Esophagus squamous epithelium (tissue), 5 donors: ENCODE data around the gene FOXO6. TPM values are rescaled to one million over a fixed set of nuclear protein-coding genes. Genes with fewer than 3 reads are reported as not detected.

Experiments used
- DNase-seq: peaks from one replicate; lab custom pipeline; 2025; lab: John Stamatoyannopoulos, UW
- H3K27ac ChIP-seq, 4 donors: fragments of 200-600 bp; sonication (generic); one replicate each; pipeline ENCODE4 v1.5.1; 2016 to 2019; ENCODE audit warnings: mild to moderate bottlenecking in 1 of 4
- H3K27me3 ChIP-seq, 4 donors: fragments of 200-600 bp; sonication (generic); 1 replicate in 3 of 4; 2 replicates in 1 of 4; pipeline versions ENCODE4 v1.5.1 to v1.6.0; 2017 to 2021; ENCODE audit warnings: antibody characterized with exemption in 1 of 4
- H3K36me3 ChIP-seq, 3 donors: fragments of 200-600 bp; sonication (generic); one replicate each; pipeline ENCODE4 v1.5.1; 2016 to 2019
- H3K4me1 ChIP-seq, 3 donors: fragments of 200-600 bp; sonication (generic); one replicate each; pipeline ENCODE4 v1.5.1; 2017 to 2019
- H3K4me3 ChIP-seq, 4 donors: fragments of 200-600 bp; sonication (generic); 1 replicate in 3 of 4; 2 replicates in 1 of 4; pipeline ENCODE4 v1.5.1; 2016 to 2019; ENCODE audit warnings: mild to moderate bottlenecking in 2 of 4, moderate library complexity in 1 of 4
- H3K9me3 ChIP-seq, 3 donors: fragments of 200-600 bp; sonication (generic); one replicate each; pipeline ENCODE4 v1.5.1; 2016 to 2019
- POLR2A ChIP-seq, 4 donors: fragments of 450-650 bp; IDR thresholded peaks; one replicate each; pipeline ENCODE4 v1.6.1; 2017; ENCODE audit warnings: antibody characterized with exemption in 4 of 4, mild to moderate bottlenecking in 4 of 4, moderate library complexity in 3 of 4
- WGBS, 2 donors: methylation state at CpG; one replicate each; pipeline ENCODE4 v1.1.5; 2018; 5-methylcytosine and 5-hydroxymethylcytosine counted together
- intact Hi-C: fragments of 100-400 bp; cut with DNase I; formaldehyde crosslinking; loops from one replicate; pipeline ENCODE4 v1.15.0; 2022
- total RNA-seq, 4 donors: library from RNA; depleted of rRNA; stranded (reverse); fragments of >200 nt; gene quantifications; one replicate each; pipeline ENCODE4 v1.1.0, GENCODE V29; 2016
- TF ChIP-seq, protein P1 (sequence below), 6 experiments: fragments of 450-650 bp in 4 of 6; fragments of 200-600 bp in 2 of 6; sonication (generic) in 2 of 6; IDR thresholded peaks; one replicate each; pipeline ENCODE4 v1.5.1; 2016 to 2019; ENCODE audit warnings: antibody characterized with exemption in 6 of 6, mild to moderate bottlenecking in 4 of 6, moderate library complexity in 4 of 6
- donor health status: DM: yes; HTN: yes; CAD: no.

FOXO6 gene
- total RNA-seq, 4 donors from 2014 or later: 0.18 to 0.53 (median 0.38) TPM; not detected in 1

DNA sequence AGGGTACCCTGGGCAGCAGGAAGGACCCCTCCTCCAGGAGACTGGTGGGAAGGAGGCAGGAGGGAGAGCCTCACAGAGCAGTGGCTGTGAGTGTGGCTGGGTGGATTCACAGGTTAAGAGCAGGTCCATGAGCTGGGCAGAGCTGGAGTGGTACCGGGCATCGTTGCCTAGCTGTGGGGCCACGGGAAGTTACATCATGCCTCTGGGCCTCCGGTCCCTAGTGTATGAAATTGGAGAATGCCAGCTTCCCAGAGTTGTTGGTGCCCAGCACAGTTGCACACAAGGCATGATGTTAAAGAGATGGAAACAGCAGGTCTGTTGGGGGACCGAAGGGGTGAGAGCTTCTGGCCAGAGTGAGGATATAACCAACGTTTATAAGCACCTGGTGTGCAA is 18.5 kb downstream of the FOXO6 start:
- intact Hi-C loops: no loop called here
- Histone ChIP-seq H3K27me3 (peaks cover 0 to 49% (median 0%) of the 10 kb centered on the region in 4 donors), H3K9me3 (no peaks in the 10 kb centered on the region), H3K4me1 (peaks cover 6 to 35% (median 7%) of the 10 kb centered on the region in 3 donors), H3K4me3 (no peak overlapping the region), H3K27ac (no peak overlapping the region), H3K36me3 (peaks cover 0 to 5% (median 0%) of the 10 kb centered on the region in 3 donors)
- WGBS, 2 donors: 76 to 79% methylated on average over 5 to 6 of the region's 6 CpGs
- no peak for DNase-seq
- no peak for TF ChIP-seq POLR2A (IDR thresholded peaks at IDR 0.05)
- TF ChIP-seq, protein P1, sequence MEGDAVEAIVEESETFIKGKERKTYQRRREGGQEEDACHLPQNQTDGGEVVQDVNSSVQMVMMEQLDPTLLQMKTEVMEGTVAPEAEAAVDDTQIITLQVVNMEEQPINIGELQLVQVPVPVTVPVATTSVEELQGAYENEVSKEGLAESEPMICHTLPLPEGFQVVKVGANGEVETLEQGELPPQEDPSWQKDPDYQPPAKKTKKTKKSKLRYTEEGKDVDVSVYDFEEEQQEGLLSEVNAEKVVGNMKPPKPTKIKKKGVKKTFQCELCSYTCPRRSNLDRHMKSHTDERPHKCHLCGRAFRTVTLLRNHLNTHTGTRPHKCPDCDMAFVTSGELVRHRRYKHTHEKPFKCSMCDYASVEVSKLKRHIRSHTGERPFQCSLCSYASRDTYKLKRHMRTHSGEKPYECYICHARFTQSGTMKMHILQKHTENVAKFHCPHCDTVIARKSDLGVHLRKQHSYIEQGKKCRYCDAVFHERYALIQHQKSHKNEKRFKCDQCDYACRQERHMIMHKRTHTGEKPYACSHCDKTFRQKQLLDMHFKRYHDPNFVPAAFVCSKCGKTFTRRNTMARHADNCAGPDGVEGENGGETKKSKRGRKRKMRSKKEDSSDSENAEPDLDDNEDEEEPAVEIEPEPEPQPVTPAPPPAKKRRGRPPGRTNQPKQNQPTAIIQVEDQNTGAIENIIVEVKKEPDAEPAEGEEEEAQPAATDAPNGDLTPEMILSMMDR (IDR thresholded peaks at IDR 0.05): no peak

DNA sequence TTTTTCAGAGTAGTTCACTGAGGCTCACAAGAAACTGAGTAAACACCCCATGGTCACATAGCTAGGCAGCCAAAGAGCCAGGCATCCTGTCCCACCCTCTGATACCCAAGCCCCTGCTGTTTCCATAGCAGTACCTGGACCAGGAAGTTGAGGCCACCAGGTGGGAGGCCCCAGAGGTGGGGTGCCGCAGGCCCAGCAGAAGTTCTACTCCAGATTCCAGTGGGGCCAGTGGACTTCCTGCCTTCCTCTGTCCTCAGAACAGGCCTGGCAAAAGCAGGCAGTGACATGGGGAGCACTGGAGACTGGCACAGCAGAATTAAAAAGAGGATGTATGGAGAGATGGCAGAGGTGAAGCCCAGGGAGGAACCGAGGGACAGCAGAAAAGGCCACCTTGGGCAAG is 19.0 kb downstream of the FOXO6 start:
- Histone ChIP-seq H3K4me3 (no peak overlapping the region), H3K27ac (peak overlapping the region in 3 of 4 donors; percentile 67 to 97 (median 92)), H3K36me3 (peaks cover 0 to 5% (median 0%) of the 10 kb centered on the region in 3 donors), H3K27me3 (peaks cover 0 to 54% (median 0%) of the 10 kb centered on the region in 4 donors), H3K4me1 (peaks cover 6 to 38% (median 7%) of the 10 kb centered on the region in 3 donors), H3K9me3 (no peaks in the 10 kb centered on the region)
- no peak for DNase-seq
- 77 to 82% methylated on average over 1 to 2 of the region's 2 CpGs for WGBS, 2 donors
- TF ChIP-seq POLR2A (IDR thresholded peaks at IDR 0.05): no peak
- TF ChIP-seq, protein P1 (IDR thresholded peaks at IDR 0.05): no peak
- intact Hi-C loops: no loop called here

DNA sequence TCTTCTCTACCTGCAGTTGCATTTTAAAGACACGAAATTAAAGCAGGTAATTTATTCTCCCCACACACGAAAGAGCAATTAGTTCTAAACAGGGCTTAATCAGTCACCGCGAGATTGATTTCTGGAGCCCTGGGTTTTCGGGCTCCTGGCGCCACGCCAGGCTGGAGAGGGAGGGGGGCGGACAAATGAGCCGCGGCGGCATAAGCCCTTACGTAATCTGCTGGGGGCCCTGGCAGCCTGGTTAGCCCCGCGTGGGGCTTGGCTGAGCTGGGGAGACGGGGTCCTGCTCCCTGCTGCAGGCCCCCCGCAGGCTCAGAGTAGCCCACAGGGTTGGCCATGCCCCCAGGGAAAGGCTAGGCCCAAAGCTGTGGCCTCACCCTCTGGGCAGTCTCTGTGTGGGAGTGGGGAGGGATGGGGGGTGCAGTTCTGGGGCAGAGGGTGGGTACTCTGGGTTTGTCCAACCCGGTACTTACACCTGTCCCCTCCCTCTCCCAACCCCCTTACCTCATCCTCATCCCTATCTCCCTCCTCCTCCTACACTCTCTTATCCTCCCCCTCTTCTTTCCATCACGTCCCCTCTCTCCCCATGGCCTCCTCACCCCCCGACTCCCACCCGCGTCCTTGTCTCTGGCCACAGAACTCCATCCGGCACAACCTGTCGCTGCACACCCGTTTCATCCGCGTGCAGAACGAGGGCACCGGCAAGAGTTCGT is 19.9 kb downstream of the FOXO6 start:
- Histone ChIP-seq H3K27me3 (peaks cover 0 to 62% (median 0%) of the 10 kb centered on the region in 4 donors), H3K27ac (peak overlapping the region; percentile 67 to 97 (median 88)), H3K4me1 (peaks cover 6 to 47% (median 10%) of the 10 kb centered on the region in 3 donors), H3K4me3 (peak overlapping the region; percentile 41 to 76 (median 55)), H3K9me3 (no peaks in the 10 kb centered on the region), H3K36me3 (peaks cover 0 to 5% (median 0%) of the 10 kb centered on the region in 3 donors)
- no peak for DNase-seq
- 3 to 8% methylated on average over 15 to 21 of the region's 29 CpGs for WGBS, 2 donors
- intact Hi-C loops: no loop called here
- no peak for TF ChIP-seq POLR2A (IDR thresholded peaks at IDR 0.05)
- TF ChIP-seq, protein P1 (IDR thresholded peaks at IDR 0.05): no peak

DNA sequence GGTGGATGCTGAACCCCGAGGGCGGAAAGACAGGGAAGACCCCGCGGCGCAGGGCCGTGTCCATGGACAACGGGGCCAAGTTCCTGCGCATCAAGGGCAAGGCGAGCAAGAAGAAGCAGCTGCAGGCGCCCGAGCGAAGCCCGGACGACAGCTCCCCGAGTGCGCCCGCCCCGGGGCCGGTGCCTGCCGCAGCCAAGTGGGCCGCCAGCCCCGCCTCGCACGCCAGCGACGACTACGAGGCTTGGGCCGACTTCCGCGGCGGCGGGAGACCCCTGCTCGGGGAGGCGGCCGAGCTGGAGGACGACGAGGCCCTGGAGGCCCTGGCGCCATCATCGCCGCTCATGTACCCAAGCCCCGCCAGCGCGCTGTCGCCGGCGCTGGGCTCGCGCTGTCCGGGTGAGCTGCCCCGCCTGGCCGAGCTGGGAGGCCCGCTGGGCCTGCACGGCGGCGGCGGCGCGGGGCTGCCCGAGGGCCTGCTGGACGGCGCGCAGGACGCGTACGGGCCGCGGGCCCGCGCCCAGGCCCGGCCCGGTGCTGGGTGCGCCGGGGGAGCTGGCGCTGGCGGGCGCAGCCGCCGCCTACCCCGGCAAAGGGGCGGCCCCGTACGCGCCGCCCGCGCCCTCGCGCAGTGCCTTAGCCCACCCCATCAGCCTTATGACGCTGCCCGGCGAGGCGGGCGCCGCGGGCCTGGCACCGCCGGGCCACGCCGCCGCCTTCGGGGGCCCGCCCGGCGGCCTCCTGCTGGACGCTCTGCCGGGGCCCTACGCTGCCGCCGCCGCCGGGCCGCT is 20.7 kb downstream of the FOXO6 start:
- no peaks in the 10 kb centered on the region for H3K9me3 ChIP-seq
- peaks cover 0 to 5% (median 0%) of the 10 kb centered on the region in 3 donors for H3K36me3 ChIP-seq
- intact Hi-C loops: no loop called here
- H3K27ac ChIP-seq: peak overlapping the region; percentile 71 to 97 (median 88)
- peaks cover 0 to 66% (median 0%) of the 10 kb centered on the region in 4 donors for H3K27me3 ChIP-seq
- peak overlapping the region; percentile 41 to 76 (median 55) for H3K4me3 ChIP-seq
- peaks cover 6 to 55% (median 10%) of the 10 kb centered on the region in 3 donors for H3K4me1 ChIP-seq
- TF ChIP-seq, protein P1 (IDR thresholded peaks at IDR 0.05): peak in 1 of 6 experiments; percentile 14
- TF ChIP-seq POLR2A (IDR thresholded peaks at IDR 0.05): peak in 1 of 4 donors; percentile 34
- WGBS, 2 donors: 4% methylated on average over 15 of the region's 112 CpGs; no CpG with 5 or more reads in 1 of the 2 donors
- no peak for DNase-seq
